ENCODE measurements around the gene FAM131A.

GRCh38 chr3:184381261-184382224 lies 44.1 kb downstream of the FAM131A start:
- no peak for TF ChIP-seq POLR2A (IDR thresholded peaks at IDR 0.05; ENCODE audit: low read length)
- no peak for TF ChIP-seq GATA1 (IDR thresholded peaks at IDR 0.05; ENCODE audit: low read depth, low read length)

All from erythroblast (primary cell).